GM11168 (cell line): Measurements from ENCODE around the gene TGFB1.
"Not testable (repeated sequence)": the region's sequence is repeated elsewhere in the genome, so short reads cannot be mapped to it uniquely, and the experiment has no call there.

ENCODE experiments used
- in situ Hi-C: fragments of 300-500 bp; cut with MboI; formaldehyde crosslinking; loops from one replicate; pipeline ENCODE4 v1.12.0; 2022; ENCODE audit warnings: low sequenced_read_pairs; ENCODE audit not compliant: unreplicated experiment

TGFB1 gene

DNA sequence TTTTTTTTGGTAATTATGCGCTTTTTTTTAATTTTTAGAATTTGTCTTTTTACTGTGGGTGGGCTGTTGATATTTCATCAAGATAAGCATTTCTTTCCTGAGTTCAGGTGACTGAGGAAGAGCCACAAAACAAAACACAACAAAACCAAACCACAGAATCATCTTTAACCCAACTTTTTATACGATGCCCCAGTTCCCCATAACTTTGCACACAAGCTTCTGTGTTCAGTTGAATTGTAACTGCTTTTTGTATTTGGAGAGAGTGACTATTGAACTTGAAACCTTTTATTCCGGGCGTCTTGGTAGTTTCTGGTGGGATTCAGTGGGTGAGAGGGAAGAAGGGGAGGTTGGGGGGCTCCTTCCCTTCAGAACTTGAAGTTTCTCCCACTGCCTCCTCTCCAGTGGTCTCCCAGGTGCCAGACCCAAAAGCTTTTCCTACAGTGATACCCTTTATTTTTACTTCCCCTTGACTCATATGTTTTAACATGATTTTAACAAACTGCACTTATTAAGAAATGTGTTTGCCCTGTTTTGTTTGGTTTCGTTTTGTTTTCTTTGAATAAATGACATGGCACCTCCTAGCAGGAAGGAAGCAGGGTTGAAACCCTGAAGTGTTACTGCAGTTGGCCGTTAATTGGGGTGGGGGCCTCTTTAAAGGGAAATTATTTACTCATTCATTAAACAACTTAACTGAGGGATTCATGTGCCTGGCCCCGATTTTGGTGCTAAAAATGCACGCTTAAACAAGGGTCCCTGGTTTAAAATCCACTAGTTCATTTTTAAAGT is 46.4 kb downstream of the TGFB1 start:
- in situ Hi-C loops = no loop called here

GRCh38 chr19:41305927-41306793 is 47.6 kb downstream of the TGFB1 start:
- in situ Hi-C loops = no loop called here

- in situ Hi-C loops = no loop called here
These were observed 48.8 kb downstream of the TGFB1 start for GRCh38 chr19:41304706-41305483.

- in situ Hi-C loops = no loop called here
These were observed 49.8 kb downstream of the TGFB1 start for GRCh38 chr19:41303954-41304353.

GRCh38 chr19:41302624-41303351 is 50.9 kb downstream of the TGFB1 start:
- in situ Hi-C loops = no loop called here

GRCh38 chr19:41300555-41300954 is 53.2 kb downstream of the TGFB1 start:
- in situ Hi-C loops = no loop called here

DNA sequence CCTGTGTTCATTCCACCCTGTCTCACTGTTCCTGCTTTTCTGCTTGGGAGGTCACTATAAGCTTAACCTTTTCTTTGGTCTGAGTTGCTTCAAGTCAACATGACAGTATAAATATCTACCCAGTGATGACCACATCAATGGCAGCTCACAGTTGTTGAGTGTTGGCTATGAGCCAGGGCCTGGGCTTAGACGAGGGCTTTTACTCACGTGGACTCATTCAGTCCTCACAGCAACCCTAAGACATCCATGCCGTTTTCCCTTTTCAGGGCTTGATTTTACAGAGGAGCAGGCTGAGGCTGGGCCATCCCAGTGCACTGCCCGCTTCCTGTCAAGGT is 54.0 kb downstream of the TGFB1 start:
- in situ Hi-C loops = no loop called here

DNA sequence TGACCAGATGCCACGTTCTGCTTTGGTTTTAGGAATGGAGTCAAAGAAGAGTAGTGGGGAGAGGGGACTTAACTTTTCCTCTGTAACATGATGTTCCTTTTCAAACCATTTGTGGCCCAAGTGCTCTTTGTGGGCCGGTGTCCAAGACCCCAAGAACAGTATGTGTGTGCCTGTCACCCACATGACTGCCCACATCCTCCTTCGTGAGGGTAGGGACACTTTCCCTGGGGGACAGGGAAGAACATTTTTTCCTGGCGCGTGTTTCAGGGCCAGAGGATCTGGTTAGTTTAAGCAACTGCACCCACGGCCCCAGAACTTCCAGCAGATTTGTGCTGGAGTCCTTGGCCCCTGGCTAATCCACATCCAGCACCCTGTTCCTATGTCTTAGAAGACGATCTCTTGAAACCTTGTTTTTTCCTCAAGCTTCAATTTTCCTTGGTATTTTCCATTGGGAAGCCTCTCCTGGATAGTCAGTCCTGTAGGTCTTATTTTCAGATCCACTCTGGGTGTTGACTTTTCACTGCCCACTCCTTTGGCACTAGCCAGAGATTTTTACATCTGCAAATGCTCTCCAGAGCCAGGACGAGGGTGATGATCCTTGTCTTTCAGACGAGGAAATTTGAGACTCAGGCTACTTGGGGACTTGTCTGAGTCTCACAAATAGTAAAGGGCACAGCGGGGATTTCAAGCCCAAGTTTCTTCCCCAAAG is 54.5 kb downstream of the TGFB1 start:
- in situ Hi-C loops = no loop called here

DNA sequence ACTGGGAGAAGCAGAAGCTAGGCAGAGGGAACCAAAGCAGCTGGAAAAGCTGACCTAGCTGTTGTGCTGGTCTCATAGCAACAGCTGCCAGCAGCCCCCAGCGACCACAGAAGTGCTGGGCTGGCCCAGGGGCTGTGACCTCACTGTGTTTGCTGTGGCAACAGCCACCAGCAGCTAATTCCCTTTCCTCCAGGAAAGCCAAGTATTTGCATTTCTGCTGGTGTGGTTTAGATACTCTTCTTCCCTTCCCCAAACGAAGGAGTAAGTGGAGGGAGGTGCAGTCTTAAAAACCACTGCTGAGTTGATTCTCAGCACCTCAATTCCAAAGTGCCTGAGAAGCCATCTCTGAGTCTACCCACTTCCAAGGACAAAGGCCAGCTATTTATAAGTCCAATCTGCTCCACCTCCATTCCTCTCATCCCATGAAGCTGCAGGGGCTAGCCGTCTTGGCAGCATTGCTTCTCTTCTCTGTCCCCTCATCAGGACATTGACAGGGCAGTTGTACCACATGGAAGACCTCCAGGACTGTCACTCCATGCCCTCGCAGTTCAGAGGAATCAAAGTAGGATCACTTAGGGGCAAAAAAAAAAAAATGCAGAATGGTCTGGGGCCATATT is 55.3 kb downstream of the TGFB1 start:
- in situ Hi-C loops = no loop called here

- in situ Hi-C loops = no loop called here
These were observed 55.9 kb downstream of the TGFB1 start for GRCh38 chr19:41297628-41298347.

DNA sequence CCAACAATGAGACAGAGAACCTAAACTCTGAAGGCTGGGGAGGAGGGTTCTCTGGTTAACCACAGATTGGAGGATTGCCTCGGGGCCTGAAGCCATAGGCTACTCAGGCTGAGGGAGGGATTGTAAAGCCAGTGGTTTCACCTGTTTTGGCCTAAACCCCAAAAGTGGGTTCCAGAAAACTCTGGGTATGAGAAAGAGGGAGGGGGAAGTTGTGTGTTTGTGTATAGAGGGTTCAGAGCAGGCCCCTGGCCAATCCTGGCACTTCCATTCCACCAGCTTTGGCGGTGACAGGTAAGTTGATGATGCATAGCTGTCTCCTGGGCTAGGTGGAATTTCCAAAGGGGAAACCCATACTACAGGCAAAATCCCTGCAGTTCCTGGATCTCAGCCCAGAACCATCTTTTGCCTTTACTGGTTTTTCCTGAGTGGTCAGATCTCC is 57.3 kb downstream of the TGFB1 start:
- in situ Hi-C loops = no loop called here

DNA sequence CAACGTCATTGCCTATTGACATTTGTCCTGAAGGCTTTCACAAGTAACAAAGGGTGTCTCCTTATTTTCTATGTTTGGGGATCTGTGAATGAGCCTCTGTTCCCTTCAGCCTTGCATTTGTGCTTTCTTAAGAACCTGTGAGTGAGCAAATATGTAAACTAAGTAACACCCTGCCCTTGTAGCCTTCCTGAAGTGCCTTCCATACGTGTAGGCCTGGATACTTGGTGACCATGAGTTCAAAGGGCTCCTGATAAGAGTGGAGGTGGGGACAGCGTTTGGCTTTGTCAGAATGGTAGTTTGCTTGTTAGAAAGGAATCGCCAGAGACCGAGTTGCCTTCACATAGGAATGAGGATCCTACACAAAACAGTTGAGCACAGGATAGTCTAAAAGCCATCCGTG is 58.2 kb downstream of the TGFB1 start:
- in situ Hi-C loops = no loop called here

- in situ Hi-C loops = no loop called here
These were observed 59.3 kb downstream of the TGFB1 start for GRCh38 chr19:41294393-41294792.

DNA sequence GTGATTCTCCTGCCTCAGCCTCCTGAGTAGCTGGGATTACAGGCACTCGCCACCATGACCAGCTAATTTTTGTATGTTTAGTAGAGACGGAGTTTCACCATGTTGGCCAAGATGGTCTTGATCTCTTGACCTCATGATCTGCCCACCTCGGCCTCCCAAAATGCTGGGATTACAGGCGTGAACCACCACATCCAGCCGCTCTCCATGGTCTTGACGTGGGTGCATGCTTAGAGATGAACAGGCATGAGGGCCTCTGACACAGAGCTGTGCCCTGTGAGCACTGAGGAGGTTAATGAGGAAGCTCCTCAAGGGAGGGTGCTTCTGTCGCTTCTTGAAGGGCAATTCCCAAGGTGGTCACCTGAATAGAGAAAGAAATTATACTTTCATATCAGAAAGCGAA is 63.9 kb downstream of the TGFB1 start:
- in situ Hi-C loops = not testable (repeated sequence)

GRCh38 chr19:41288673-41289530 is 64.8 kb downstream of the TGFB1 start:
- in situ Hi-C loops = no loop called here
